Loucy (cell line): ENCODE results near the gene PHLDB1.

ENCODE experiments used
- CTCF ChIP-seq: fragments of 200-600 bp; sonication (generic); conservative IDR thresholded peaks from 2 replicates; pipeline ENCODE4 v1.5.1; 2014; ENCODE audit warnings: mild to moderate bottlenecking, antibody characterized with exemption, low read length
- EZH2phosphoT487 ChIP-seq: fragments of 200-600 bp; IDR thresholded peaks from 2 replicates; pipeline ENCODE4 v1.6.1; 2018; ENCODE audit warnings: antibody characterized with exemption, mild to moderate bottlenecking, moderate library complexity, borderline replicate concordance

- no peak for TF ChIP-seq CTCF
- TF ChIP-seq EZH2phosphoT487, result no peak
Observed at GRCh38 chr11:118690553-118691304, 83.3 kb downstream of the PHLDB1 start.
